RWPE2 (cell line): ENCODE measurements around the gene ABHD2.

Experiments used
- ATAC-seq: fragments of 200-7000 bp; cut with Tn5 transposase; 3 replicates; pipeline ENCODE4 v1.9.1; 2021; ENCODE audit warnings: low read depth
- DNase-seq: peaks from one replicate; pipeline ENCODE4 v3.0.0-alpha.2; 2020; ENCODE audit warnings: low spot score
- H3K27ac ChIP-seq: fragments of 450-650 bp; 2 replicates; pipeline ENCODE4 v1.5.1; 2017; ENCODE audit warnings: mild to moderate bottlenecking; ENCODE audit not compliant: poor library complexity, severe bottlenecking
- H3K27me3 ChIP-seq: fragments of 250-450 bp; sonication (Bioruptor Pico); 2 replicates; pipeline ENCODE4 v1.5.1; 2021; ENCODE audit warnings: mild to moderate bottlenecking, moderate library complexity; ENCODE audit not compliant: insufficient read depth, poor library complexity, severe bottlenecking
- H3K36me3 ChIP-seq: fragments of 250-450 bp; sonication (Bioruptor Pico); 2 replicates; pipeline ENCODE4 v1.5.1; 2020; ENCODE audit warnings: low read depth, mild to moderate bottlenecking, moderate library complexity
- H3K4me1 ChIP-seq: fragments of 250-450 bp; sonication (Bioruptor Pico); 2 replicates; pipeline ENCODE4 v1.5.1; 2021; ENCODE audit warnings: mild to moderate bottlenecking, moderate library complexity; ENCODE audit not compliant: insufficient read depth, poor library complexity, severe bottlenecking
- H3K4me3 ChIP-seq: fragments of 250-450 bp; sonication (Bioruptor Pico); 2 replicates; pipeline ENCODE4 v1.5.1; 2021; ENCODE audit warnings: mild to moderate bottlenecking, moderate library complexity; ENCODE audit not compliant: severe bottlenecking
- H3K9me3 ChIP-seq: fragments of 250-450 bp; sonication (Bioruptor Pico); 2 replicates; pipeline ENCODE4 v1.5.1; 2021; ENCODE audit warnings: mild to moderate bottlenecking, moderate library complexity; ENCODE audit not compliant: severe bottlenecking
- TF ChIP-seq, protein P1 (sequence below): fragments of 450-650 bp; IDR thresholded peaks from one replicate; pipeline ENCODE4 v1.5.1; 2017; ENCODE audit warnings: mild to moderate bottlenecking, moderate library complexity; ENCODE audit not compliant: poor library complexity, severe bottlenecking

The ABHD2 gene

DNA sequence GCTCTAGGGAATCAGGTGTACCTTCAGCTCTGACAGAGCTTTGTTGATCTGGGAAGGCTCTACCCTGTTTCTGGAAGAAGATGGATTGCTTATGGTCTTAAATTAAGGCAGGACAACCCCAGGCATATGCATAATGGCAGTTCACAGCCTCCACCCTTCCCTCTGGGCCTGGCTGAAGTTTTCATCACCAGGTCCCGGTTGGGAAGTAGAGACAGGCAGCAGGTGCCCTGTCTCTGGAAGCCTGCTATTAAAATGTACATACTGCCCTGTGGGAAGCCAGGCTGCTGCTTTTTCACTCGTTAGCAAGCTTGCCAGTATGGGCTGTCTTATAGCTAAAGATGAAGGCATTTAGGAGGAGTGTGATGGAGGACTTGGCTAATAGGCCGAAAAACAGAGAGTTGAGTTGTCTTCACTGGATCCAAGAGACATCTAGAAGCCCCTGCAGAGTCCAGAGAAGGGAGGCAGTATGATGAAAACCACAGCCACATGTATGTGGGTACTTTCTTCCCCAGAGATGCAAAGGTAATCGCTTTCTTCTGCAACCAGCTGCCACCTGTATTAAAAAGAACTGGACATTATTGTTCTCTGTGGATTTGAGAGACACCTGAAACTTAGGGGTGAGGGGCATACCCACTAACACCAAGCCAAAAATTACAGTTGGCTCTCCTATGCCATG lies 34.4 kb downstream of the ABHD2 start:
- ATAC-seq (no peak), DNase-seq (peak; percentile 10)
- Histone ChIP-seq H3K4me1 (peaks cover 68% of the 10 kb centered on the region), H3K27ac (peak overlapping the region; percentile 96), H3K9me3 (no peaks in the 10 kb centered on the region), H3K27me3 (no peaks in the 10 kb centered on the region), H3K4me3 (no peak overlapping the region), H3K36me3 (peaks cover 57% of the 10 kb centered on the region)
- TF ChIP-seq, protein P1, sequence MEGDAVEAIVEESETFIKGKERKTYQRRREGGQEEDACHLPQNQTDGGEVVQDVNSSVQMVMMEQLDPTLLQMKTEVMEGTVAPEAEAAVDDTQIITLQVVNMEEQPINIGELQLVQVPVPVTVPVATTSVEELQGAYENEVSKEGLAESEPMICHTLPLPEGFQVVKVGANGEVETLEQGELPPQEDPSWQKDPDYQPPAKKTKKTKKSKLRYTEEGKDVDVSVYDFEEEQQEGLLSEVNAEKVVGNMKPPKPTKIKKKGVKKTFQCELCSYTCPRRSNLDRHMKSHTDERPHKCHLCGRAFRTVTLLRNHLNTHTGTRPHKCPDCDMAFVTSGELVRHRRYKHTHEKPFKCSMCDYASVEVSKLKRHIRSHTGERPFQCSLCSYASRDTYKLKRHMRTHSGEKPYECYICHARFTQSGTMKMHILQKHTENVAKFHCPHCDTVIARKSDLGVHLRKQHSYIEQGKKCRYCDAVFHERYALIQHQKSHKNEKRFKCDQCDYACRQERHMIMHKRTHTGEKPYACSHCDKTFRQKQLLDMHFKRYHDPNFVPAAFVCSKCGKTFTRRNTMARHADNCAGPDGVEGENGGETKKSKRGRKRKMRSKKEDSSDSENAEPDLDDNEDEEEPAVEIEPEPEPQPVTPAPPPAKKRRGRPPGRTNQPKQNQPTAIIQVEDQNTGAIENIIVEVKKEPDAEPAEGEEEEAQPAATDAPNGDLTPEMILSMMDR: no peak

DNA sequence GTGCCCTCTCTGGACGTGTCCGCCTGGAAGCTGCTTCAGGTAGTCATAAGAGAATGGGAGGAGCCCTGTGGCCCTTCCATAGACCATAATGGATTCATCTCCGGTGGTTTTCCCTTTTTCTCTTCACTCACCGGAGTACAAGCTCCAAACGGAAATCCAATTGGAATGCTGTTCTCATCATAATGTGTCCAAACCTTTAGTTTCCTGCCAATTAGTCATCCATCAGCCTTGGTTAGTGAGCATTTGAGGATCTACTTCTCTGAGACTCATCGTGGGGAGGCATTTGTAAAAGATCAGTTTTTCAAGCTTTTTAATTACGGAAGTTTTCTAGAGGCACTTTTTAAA lies 34.9 kb downstream of the ABHD2 start:
- Histone ChIP-seq H3K36me3 (peaks cover 58% of the 10 kb centered on the region), H3K4me3 (no peak overlapping the region), H3K9me3 (no peaks in the 10 kb centered on the region), H3K27ac (peak overlapping the region; percentile 96), H3K27me3 (no peaks in the 10 kb centered on the region), H3K4me1 (peaks cover 68% of the 10 kb centered on the region)
- TF ChIP-seq, protein P1: no peak
- ATAC-seq (peak; percentile 70), DNase-seq (peak; percentile 76)

DNA sequence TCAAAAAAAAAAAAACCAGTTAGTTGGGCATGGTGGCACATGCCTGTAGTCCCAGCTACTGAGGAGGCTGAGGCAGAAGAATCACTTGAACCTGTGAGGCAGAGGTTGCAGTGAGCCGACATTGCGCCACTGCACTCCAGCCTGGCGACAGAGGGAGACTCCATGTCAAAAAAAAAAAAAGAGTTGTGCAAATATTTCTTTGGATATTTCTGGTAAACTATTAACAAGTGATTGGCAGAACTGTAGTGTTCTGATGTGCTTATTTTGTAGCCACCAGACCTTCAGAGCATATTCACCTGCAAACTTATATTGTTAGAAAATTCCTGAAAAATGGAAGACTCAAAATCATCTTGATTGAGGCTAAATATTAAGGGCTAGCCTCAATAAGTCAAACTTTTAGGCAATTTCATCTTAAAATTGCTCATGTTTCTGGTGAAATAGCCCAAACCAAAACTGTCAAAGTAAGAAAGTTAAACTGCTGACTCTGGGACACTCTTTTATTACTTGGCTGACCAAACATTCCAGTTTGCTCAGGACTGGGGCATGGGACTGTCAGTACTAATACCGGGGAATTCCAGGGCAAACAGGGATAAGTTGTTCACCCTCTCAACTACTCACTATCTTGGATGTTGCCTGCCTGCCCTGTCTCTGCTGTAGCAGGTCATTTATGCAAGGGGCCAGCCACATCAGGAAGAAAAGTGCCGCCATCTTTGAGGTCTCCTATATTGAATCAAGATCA lies 37.0 kb downstream of the ABHD2 start:
- ATAC-seq (no peak), DNase-seq (peak; percentile 14)
- H3K4me1 ChIP-seq: peaks cover 49% of the 10 kb centered on the region
- H3K27me3 ChIP-seq: no peaks in the 10 kb centered on the region
- H3K27ac ChIP-seq: no peak overlapping the region
- TF ChIP-seq, protein P1: no peak
- no peak overlapping the region for H3K4me3 ChIP-seq
- peaks cover 53% of the 10 kb centered on the region for H3K36me3 ChIP-seq
- no peaks in the 10 kb centered on the region for H3K9me3 ChIP-seq

DNA sequence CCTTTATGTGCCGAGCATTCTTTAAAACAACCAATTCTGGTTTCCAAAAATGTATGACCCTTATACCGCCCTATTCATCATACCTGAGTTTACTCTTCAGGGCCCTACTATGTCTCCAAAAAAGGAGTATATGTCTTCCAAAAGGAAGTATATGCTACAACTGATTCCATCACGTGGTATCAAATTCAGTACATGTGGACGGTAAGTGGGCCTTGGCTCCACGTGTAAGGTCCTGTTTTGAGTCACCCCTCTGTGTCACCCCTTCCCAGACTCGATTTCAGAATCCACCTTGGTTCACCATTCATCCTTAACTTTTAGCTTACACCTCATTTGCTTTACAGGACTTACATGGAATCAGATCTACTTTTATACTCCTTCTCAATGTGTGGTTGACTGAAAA lies 37.8 kb downstream of the ABHD2 start:
- Histone ChIP-seq H3K27me3 (no peaks in the 10 kb centered on the region), H3K9me3 (no peaks in the 10 kb centered on the region), H3K36me3 (peaks cover 56% of the 10 kb centered on the region), H3K4me1 (peaks cover 42% of the 10 kb centered on the region), H3K4me3 (no peak overlapping the region), H3K27ac (no peak overlapping the region)
- TF ChIP-seq, protein P1: no peak
- ATAC-seq: no peak
- DNase-seq: no peak
